COR-L47 (cell line): ENCODE measurements around the gene MAP3K14.
"Not testable (repeated sequence)": the region's sequence is repeated elsewhere in the genome, so short reads cannot be mapped to it uniquely, and the experiment has no call there.

ENCODE experiments used
- DNase-seq: peaks from one replicate; lab custom pipeline; 2025; lab: John Stamatoyannopoulos, UW

Gene MAP3K14

GRCh38 chr17:45257115-45257514, 59.7 kb downstream of the MAP3K14 start:
- no peak for DNase-seq

- DNase-seq: no peak
Observed at GRCh38 chr17:45256114-45256966, 60.5 kb downstream of the MAP3K14 start.

- no peak for DNase-seq
Observed at GRCh38 chr17:45255358-45255757, 61.5 kb downstream of the MAP3K14 start.

- no peak for DNase-seq
Observed at GRCh38 chr17:45253879-45254278, 62.9 kb downstream of the MAP3K14 start.

GRCh38 chr17:45253237-45253636, 63.6 kb downstream of the MAP3K14 start:
- not testable (repeated sequence) for DNase-seq

- DNase-seq: peak; percentile 45
Observed at GRCh38 chr17:45251931-45252330, 64.9 kb downstream of the MAP3K14 start.

- peak; percentile 27 for DNase-seq
Observed at GRCh38 chr17:45248132-45248957, 68.5 kb downstream of the MAP3K14 start.

- DNase-seq: peak; percentile 98
Observed at GRCh38 chr17:45247429-45248131, 69.2 kb downstream of the MAP3K14 start.

GRCh38 chr17:45246861-45247428, 69.9 kb downstream of the MAP3K14 start:
- no peak for DNase-seq

- DNase-seq: no peak
Observed at GRCh38 chr17:45246338-45246737, 70.5 kb downstream of the MAP3K14 start.

- no peak for DNase-seq
Observed at GRCh38 chr17:45244725-45245656, 71.8 kb downstream of the MAP3K14 start.

- DNase-seq: no peak
Observed at GRCh38 chr17:45243750-45244149, 73.1 kb downstream of the MAP3K14 start.

- no peak for DNase-seq
Observed at GRCh38 chr17:45242029-45242414, 74.8 kb downstream of the MAP3K14 start.

GRCh38 chr17:45241328-45242028, 75.3 kb downstream of the MAP3K14 start:
- DNase-seq: peak; percentile 77

GRCh38 chr17:45240905-45241327, 75.9 kb downstream of the MAP3K14 start:
- DNase-seq: no peak

GRCh38 chr17:45238155-45238774, 78.6 kb downstream of the MAP3K14 start:
- no peak for DNase-seq

GRCh38 chr17:45237686-45238085, 79.1 kb downstream of the MAP3K14 start:
- DNase-seq: no peak

GRCh38 chr17:45236282-45236606, 80.6 kb downstream of the MAP3K14 start:
- no peak for DNase-seq

- peak; percentile 67 for DNase-seq
Observed at GRCh38 chr17:45235416-45236281, 81.2 kb downstream of the MAP3K14 start.
